Measurements from ENCODE around the gene CDT1.

Gene CDT1

DNA sequence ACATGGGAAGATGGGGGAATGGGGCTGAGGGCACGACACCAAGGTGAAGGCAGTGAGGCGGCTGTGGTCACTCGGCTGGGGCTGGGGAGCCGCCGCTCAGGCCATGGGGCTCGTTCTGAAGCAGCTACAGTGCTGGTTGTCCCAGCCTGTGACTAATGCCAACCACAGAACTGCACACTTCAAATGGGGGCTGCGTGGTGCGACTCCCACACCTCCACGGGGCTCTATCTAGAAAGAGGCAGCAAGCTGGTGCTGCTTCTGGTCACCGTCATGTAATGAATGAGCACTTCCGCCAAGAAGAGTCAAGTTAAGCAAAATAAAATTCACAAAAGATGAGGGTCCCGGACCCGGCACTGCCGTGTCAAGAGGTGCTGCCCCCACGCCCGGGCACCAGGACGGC is 33.2 kb downstream of the CDT1 start:
- DNase-seq (ENCODE audit: low read depth, low spot score) = no peak

DNA sequence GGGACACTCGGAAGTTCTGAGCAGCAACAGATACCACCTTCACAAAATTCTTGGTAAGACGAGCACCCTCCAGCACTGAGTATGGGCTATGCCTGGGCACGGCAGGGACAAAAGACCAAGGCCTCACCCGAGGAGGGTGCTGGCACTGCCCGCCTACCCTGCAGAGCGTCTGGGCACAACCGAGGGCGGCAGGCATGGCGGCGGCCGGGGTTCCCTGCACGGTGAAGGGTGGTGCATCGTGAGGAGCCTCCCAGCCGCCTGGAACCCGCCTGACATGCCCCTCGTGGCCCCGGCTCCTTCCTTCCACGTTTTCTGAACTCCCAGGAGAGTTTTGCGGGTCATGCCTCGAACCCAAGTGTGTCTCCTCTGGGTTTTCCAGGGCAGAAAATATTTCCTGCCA is 34.2 kb downstream of the CDT1 start:
- no peak for DNase-seq (ENCODE audit: low read depth, low spot score)

DNA sequence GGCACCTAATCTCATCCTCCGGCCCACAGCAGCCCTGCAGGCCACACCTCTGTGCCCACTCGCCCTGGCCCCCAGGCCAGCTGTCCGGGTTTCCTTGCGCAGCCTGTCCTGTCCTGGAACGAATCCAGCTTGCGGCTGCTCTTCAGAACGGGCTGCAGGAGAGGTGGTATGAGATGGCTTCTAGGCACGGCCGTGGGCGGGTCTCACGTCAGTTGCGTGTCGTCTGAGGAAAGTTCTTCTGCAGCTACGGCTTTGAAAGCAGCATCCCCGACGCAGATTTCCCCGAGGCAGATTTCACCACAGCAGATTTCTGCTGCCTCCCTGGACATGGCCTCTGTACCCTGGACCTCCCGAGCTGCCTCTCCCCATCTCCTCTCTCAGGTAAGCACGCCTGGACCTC is 35.0 kb downstream of the CDT1 start:
- no peak for DNase-seq (ENCODE audit: low read depth, low spot score)

DNA sequence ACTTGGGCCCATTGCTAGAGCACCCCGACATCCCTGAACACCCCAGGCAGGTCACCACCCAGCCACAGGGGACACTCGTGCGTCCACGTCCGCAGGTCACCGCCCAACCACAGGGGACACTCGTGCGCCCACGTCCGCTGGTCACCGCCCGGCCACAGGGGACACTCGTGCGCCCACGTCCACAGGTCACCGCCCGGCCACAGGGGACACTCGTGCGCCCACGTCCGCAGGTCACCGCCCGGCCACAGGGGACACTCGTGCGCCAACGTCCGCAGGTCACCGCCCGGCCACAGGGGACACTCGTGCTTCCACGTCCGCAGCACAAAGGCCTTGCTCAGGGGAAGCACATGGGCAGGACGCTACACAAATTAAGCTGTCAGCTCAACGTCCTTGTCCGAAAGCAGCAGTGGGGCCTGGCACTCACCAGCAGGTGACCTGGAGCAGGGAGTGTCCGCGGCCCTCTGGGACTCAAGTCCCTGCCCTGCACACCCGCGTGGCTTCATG is 35.5 kb downstream of the CDT1 start:
- no peak for DNase-seq (ENCODE audit: low read depth, low spot score)

DNA sequence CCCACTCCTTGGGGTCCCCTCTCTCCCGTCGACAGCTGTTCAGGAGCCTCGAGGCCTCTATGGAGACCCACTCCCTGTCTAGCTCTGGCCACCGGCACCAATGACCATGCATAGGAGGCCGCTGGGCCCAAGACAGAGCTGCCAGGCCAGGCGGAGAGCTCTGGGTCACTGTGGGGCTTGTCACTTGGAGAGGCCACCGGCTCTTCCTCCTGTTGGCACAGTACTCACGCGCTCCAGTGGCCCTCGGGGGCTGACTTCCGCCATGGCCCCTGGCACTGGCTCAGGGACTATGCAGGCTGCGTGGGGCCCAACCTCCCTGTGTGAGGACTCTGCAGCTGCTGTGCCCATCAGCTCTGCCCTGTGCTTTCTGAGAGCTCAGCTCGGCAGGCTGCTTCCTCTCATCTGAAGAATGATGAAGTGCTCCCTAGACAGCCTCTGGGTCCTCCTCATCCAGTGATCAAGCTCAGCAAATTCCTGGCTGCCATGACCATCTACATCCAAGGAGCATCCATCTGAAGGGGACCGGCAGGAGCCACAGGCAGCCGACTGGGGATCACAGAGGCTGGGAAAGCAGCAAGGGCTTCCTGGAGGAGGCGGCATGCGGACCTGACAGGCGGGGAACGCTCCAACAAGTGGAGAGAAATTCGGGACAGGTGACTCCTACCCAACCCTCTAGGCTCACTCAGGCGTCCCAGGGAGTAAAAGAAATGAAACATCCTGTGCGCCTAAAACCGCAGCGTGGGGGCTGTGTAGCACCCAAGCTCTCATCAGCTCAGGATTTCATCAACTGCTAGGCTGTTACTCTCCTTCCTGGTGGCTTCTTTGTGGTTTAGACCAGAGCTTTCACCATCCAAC is 36.4 kb downstream of the CDT1 start:
- no peak for DNase-seq (ENCODE audit: low read depth, low spot score)

DNA sequence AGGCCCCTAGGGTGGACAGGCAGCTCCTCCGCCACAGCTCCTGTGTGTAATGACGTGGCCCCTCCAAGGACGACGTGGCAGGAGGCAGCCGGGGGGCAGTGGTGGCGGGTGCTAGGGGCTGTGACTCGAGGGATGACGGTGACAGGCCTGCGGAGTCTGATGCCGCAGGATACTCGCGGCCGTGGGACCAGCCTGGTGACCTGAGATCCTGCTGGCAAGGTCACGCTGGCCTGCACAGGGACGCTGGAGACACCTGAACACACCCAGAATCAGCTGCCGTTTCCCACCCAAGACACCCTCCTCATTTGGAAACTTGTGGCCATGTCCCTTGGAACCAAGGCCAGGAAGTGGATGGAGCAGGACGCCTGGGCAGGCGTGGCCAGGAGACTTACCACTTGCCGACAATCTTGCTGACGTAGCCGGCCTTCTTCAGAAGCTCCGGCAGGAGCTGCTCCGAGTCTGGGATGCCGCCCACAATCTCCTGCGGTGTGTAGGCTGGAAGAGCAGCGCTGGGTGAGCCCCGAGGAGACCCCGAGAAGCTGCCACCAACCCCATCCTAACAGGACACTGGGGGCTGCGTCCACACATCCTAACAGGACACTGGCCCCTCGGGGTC is 37.1 kb downstream of the CDT1 start:
- no peak for DNase-seq (ENCODE audit: low read depth, low spot score)

DNA sequence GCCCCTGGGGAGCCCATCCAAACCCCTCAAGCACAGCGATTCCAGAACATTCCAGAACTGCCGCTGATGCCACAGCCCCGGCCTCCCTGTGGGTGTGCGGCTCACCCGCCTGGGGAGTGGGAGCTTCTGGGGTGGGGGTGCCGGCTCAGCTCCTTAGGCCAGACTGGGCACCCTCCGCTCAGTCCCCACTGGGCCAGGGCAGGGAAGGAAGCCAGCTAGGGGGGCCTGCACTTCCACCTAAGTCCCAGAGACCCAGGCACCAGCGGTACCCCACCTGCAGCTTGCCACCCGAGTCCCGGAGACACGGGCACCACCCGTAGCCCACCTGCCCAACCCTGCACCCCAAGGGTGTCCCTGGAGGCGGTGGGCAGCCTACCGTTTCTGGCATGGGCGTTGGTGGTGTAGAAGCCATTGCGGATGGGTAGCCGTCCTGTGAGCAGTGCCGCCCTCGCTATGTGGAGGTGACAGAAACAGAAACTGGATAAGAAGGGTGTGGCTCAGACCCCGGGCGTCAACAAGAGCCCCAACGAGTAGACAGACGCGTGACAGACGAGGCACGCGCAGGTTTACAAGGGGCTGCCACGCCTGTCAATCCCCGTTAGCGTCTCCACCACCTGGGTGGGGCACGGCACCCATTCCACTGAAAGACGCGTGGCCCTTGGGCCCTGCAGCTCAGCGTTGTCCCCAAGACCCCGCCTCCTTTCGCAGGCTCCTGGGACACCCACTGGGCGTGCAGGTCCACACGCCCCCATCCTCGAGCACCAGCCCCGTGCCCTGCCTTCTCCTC is 38.1 kb downstream of the CDT1 start:
- DNase-seq (ENCODE audit: low read depth, low spot score) = no peak

DNA sequence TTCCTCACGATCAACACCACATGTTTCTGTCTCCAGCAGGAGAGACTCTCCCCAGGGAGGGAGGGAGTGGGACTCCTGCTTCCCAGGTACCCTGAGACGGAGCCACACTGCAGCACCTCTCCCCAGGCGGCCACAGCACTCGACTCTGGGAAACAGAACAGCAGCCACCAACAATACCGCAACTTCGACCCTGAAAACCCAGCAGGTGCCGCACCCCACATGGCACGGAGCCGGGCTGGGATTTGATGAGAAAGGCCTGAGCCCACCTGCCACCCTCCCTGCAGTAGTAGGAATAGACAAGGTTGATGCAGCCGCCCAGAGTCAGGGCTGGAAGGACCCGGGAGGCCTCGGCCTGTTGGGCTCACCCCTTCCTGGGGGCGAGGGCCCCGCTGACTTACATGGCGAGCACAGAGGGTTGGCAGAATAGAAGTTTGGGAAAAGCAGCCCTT is 38.7 kb downstream of the CDT1 start:
- no peak for DNase-seq (ENCODE audit: low read depth, low spot score)

DNA sequence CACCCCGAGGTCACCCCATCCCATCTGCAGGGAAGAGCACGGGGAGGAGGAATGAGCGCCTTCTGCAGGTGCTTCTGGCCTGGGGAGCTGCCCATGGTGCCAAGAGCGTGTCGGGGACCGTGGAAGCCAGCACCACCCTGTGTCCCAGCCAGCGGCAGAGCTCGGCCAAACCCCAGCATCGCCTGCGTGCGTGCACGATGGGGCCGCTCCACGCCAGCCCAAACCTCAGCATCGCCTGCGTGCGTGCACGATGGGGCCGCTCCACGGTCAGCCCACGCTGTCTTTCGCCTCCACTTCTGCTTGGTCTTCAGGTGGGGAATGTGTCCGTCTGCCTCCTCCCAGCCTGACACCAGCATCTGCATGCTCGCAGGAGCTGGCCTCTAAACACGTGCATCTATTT is 39.2 kb downstream of the CDT1 start:
- no peak for DNase-seq (ENCODE audit: low read depth, low spot score)

DNA sequence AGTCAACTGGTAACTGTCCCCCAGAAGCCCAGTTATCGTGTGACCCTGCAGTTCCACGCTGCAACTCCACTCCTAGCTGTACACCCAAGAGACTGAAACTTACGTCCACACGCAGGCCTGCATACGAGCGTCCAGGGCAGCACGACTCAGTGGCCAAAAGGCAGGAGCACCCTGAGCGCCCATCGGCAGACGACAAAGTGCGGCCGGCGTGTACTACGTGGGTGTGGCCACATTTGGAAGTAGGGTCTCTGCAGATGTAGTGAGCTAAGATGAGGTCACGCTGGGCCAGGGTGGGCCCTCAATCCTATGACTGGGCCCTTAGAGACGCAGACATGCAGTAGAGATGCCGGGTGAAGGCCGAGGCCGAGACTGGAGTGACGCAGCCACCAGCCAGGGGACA is 39.7 kb downstream of the CDT1 start:
- DNase-seq (ENCODE audit: low read depth, low spot score) = no peak

DNA sequence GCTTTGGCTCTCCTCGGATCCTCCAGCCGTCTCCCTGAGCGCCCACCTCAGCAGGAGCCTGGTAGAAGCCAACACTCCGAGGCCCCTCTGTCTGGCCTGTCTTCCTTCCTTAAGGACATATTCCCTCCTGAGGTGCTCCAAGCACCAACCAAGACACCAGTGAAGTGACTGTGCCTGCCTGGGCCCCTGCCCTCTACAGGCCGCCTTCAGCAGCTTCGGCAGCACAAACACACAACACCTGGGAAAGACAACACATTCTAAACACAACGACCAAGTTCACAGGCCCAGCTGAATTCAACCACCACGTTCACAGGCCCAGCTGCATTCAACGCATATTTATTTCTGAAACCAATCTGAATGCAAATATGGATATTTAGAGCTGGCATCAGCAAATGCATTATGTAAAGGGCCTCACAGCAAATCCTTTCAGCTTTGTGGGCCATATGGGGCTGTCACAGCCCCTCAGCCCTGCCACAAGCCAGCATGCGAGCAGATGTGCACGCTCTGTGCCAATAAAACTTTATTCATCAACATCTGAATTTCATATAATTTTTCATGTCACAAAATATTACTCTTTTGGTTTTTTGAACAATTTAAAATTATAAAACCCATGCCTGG is 40.9 kb downstream of the CDT1 start:
- no peak for DNase-seq (ENCODE audit: low read depth, low spot score)

DNA sequence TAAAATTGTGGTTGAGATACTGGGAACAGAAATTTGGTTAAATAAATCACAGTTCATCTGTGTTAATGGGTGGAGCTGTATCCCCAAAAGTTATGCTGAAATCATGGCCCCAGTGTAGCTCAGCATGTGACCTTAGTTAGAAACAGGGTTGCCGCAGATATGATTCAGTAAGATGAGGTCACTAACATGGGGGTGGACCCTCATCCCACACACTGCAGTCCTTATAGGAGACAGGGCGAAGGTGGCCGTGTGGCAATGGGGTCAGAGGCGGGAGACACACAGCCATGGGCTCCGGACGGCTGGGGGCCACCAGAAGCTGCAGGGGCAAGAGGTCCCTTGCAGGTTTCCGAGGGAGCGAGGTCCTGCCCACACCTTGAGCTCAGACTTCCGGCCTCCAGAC is 42.5 kb downstream of the CDT1 start:
- DNase-seq (ENCODE audit: low read depth, low spot score) = no peak

DNA sequence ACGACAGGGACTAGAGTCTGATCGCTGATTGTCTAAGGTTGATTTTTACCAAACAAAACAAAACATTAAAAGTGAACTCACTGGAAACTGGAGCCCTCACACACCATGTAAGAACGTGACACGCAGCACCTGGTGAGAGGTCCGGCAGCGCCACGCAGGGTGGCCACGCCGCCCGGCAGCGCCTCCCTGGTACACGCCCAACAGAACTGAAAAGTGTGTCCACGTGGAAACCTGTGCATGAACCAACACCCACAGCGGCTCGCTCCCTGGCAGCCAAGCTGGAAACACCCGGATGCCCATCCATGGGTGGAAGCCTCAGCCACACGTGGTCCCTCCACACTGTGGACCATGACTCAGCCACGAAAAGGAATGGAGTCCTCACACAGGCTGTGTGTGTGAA is 44.1 kb downstream of the CDT1 start:
- no peak for DNase-seq (ENCODE audit: low read depth, low spot score)

DNA sequence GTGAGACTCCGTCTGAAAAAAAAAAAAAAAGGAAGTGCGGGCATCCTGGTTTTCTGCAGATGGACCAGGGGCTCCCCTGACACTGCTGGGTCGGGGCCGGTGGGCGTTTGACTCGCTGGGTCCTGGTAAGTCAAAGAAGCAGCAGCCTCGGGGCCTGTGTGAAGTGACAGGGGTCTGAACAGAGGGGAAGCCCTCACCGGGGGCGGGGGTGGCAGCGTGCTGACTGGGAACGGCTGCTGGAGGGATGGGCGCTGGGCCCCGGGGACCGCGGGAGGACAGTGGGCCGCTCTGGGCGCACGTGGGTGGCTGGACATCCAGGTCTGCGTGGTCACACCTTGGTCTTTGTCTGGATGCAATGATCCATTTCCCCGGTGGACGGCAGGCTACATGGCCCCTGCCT is 45.0 kb downstream of the CDT1 start:
- no peak for DNase-seq (ENCODE audit: low read depth, low spot score)

DNA sequence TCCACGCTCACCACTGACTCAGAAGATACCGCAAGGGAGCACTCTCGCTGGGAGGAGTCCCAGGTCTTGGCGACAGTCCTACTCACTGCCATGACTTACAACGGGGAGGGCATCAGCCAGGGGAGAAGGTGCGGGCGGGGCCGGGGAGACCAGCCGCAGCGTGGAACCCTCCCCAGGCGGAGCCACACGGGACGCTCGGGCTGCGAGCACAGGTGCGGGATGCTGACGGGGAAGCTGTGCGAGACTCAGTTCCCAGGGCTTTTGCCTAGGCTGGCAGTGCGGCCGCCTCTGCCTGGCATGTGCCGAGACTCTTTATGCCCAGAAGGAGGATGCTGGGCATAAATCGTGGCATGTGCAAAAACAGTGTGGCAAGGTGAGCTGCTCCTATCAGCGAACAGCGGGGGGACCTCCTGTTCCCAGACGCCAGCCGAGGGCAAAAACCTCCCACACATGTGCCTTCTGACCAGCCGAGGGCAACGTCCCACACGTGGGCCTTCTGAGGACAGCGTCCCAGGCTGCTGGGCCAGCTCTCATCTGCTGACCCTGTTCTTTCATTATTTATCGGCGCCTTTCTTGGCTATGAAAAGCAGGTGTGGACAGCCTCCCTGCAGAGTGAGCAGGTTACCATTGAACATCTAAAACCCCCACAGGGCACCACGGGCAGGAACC is 47.1 kb downstream of the CDT1 start:
- DNase-seq (ENCODE audit: low read depth, low spot score) = no peak

DNA sequence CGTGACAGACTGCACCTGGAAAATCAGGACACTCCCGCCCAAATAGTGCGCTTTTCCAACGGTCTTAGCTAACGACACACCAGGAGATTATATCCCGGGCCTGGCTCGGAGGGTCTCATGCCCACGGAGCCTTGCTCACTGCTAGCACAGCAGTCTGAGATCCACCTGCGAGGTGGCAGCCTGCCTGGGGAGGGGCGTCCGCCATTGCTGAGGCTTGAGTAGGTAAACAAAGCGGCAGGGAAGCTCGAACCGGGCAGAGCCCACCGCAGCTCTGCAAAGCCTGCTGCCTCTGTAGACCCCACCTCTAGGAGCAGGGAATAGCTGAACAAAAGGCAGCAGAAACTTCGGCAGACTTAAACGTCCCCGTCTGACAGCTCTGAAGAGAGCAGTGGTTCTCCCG is 48.0 kb downstream of the CDT1 start:
- no peak for DNase-seq (ENCODE audit: low read depth, low spot score)

DNA sequence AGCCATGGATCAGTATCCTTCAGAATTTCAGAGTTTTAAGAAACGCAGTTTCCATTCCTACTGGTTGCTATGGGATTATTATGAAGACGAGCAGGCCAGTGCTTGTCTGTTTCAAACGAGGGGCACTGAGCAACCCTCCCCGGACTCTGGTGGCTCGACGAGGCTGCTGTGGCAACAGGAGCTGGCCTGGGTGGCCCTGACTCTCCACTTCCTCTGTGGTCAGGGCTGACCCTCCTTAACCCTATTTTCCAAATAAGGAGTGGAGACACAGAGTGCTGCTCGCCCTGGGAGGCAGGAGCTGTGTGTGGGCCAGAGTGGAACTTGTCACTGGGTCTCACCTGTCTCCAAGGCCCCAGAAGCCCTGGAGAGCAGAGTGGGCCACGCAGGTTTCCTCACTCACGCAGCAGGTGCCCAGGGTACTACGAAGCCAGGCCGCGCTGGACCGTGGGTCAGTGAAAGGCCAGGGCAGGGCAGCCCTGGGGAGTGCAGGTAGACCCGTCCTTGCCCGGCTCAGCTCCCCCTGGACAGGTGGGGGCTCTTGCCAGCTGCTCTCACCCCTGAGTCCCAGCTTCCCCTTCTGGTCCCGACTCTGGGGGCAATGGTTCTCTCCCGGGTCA is 49.8 kb downstream of the CDT1 start:
- no peak for DNase-seq (ENCODE audit: low read depth, low spot score)

DNA sequence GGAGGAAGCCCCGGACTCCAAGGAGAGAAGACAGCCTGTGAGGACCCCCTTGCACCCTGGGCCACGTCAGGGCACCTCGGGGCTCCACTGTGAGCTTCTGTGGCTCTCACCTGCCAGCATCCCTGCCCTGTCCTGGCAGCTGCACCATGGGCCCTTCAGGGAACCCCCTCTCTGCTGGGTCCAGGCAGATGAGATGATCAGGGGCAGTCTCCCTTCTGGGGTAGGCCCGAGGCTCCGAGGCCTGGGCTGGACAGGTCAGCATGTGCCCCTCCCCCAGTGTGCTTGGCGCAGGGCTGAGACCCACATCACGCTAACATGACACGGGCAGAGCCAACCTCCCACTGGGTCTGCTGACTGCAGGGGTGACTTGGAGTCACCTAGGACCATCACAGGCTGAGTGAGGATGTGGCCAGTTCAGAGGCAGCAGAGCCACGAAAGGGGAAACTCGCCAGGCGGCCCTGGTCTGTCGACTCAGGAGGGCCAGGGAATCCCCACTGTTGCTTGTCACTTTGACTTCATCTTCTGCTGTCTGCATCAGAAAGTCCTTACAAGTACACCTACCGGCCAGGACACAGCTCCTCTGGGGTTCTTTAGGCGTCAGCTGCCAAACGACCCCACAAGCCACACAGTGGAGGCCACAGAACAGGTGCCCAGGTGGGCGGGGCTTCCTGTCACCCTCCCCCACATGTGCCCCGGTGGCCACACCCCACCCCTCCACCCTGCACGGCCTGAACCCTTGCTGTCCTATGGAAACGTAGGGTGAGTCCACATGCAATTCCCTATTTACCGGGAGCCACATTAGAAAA is 50.9 kb downstream of the CDT1 start:
- DNase-seq (ENCODE audit: low read depth, low spot score) = no peak

DNA sequence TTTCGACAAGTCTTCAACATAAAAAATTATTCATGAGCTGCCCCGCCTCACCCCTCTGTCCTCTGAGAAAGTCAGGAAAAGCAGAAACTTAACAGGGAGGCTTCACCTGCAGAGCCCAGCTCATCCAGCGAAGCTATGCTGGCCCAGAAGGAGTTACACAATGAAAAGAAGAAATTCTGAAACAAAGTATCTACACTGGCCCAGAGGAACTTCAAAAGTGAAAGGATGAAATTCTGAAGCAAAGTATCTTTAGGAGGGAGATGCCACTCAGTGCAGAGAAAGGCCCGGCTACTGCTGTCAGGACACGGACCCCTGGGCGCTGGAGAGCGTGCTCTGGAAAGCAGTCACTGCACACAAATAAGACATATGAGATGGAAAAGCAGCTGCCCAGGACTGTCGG is 51.6 kb downstream of the CDT1 start:
- no peak for DNase-seq (ENCODE audit: low read depth, low spot score)

DNA sequence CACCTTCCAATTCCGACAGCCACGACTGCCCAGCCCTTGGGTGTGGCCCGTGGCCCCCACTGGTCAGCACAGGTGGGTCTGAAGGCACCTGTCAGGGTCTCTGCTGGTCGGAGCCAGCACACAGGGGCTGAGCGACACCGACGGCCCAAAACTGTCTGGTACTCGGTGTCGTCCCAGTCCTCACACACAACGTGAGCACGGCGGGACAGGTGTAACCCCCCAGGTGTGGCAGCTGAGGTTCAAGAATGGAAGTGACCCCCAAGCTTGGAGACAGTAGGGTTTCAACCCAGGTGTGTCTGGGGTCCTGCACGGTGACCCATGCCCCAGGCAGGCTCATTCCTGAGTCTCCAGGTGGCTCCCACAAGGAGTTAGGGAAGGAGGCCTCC is 52.1 kb downstream of the CDT1 start:
- no peak for DNase-seq (ENCODE audit: low read depth, low spot score)
